Measurements from ENCODE around the gene MTCH2. TPM values are rescaled to one million over a fixed set of nuclear protein-coding genes. Genes with fewer than 3 reads are reported as not detected.

The MTCH2 gene
- polyA plus RNA-seq, result 123 and 159 TPM in 2 replicates
- 110 and 126 TPM in 2 replicates for polyA minus RNA-seq

DNA sequence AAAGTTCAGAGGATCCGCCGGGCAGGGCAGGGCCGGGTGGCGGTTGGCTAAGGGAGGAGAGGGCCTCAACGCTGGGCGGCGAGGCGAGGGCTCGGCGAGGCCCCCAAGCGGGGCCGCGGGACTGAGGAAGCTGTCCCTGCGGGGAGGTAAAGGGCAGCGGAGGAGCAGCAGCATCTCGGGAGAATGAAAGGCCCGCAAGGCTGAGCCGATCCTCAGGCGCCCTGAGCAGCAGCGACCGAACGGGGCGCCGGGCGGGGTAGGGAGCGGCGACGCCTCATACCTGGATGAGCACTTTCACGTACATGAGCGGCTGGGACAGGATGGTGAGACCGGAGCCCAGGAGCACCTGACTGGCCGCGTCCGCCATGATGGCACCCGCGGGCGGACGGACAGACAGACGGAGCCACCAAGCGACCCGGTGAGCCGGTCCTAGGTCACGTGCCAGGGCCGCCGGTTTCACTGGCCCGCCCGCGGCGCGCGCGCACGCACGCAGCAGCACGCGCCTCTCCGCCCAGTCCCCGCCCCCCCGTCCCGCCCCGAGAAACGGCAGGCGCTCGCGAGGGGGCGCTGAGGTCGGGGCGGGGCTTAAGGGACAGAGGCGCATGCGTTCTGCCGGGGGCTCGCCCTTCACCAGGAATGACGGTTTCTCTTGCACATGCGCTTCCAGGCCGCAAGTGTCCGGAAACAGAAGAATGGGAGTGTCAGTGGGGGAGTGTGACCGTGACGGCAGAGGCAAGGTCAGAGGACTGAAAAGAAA, at the start of gene MTCH2:
TSS of gene MTCH2 (minus strand) at position 461 of the 757 bp plus-strand sequence. CDS start at position 367, 94 bp downstream.
- TF ChIP-seq TAF1 (IDR thresholded peaks at IDR 0.05; ENCODE audit: low read depth), result peak; percentile 98
- TF ChIP-seq, protein P1, sequence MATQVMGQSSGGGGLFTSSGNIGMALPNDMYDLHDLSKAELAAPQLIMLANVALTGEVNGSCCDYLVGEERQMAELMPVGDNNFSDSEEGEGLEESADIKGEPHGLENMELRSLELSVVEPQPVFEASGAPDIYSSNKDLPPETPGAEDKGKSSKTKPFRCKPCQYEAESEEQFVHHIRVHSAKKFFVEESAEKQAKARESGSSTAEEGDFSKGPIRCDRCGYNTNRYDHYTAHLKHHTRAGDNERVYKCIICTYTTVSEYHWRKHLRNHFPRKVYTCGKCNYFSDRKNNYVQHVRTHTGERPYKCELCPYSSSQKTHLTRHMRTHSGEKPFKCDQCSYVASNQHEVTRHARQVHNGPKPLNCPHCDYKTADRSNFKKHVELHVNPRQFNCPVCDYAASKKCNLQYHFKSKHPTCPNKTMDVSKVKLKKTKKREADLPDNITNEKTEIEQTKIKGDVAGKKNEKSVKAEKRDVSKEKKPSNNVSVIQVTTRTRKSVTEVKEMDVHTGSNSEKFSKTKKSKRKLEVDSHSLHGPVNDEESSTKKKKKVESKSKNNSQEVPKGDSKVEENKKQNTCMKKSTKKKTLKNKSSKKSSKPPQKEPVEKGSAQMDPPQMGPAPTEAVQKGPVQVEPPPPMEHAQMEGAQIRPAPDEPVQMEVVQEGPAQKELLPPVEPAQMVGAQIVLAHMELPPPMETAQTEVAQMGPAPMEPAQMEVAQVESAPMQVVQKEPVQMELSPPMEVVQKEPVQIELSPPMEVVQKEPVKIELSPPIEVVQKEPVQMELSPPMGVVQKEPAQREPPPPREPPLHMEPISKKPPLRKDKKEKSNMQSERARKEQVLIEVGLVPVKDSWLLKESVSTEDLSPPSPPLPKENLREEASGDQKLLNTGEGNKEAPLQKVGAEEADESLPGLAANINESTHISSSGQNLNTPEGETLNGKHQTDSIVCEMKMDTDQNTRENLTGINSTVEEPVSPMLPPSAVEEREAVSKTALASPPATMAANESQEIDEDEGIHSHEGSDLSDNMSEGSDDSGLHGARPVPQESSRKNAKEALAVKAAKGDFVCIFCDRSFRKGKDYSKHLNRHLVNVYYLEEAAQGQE (IDR thresholded peaks at IDR 0.05; ENCODE audit: borderline replicate concordance), result peak; percentile 93
- peak; percentile 89 for TF ChIP-seq MXI1 (conservative IDR thresholded peaks at IDR 0.05; ENCODE audit: poor library complexity, severe bottlenecking)
- peak; percentile 26 for TF ChIP-seq RAD21 (conservative IDR thresholded peaks at IDR 0.05)
- TF ChIP-seq SMC3 (conservative IDR thresholded peaks at IDR 0.05; ENCODE audit: poor library complexity), result peak; percentile 51
- TF ChIP-seq CTCF (IDR thresholded peaks at IDR 0.05; ENCODE audit: poor library complexity, severe bottlenecking), result peak; percentile 73
- peak; percentile 82 for TF ChIP-seq POLR2AphosphoS5 (IDR thresholded peaks at IDR 0.05)
- TF ChIP-seq EZH2 (IDR thresholded peaks at IDR 0.05; ENCODE audit: borderline replicate concordance, insufficient read depth, low read length, poor library complexity, severe bottlenecking), result no peak
- peak; percentile 39 for TF ChIP-seq EP300 (conservative IDR thresholded peaks at IDR 0.05; ENCODE audit: poor library complexity, severe bottlenecking)
- Histone ChIP-seq H3K79me2 (replicated peaks; ENCODE audit: insufficient read depth, low read length) (peaks cover 16% of the 10 kb centered on the region), H3K27me3 (ENCODE audit: insufficient read depth, low read depth, low read length) (no peaks in the 10 kb centered on the region), H3F3A (ENCODE audit: insufficient read depth, low read length, poor library complexity, severe bottlenecking) (peaks cover 3% of the 10 kb centered on the region), H4K20me1 (ENCODE audit: insufficient read depth) (no peaks in the 10 kb centered on the region), H3K4me2 (ENCODE audit: low read length) (peak within 1 kb of the TSS; percentile 88), H3K9me2 (ENCODE audit: insufficient read depth, low read length) (no peaks in the 10 kb centered on the region), H3K9me3 (ENCODE audit: low read length) (no peaks in the 10 kb centered on the region), H2AFZ (ENCODE audit: low read depth, low read length) (peak within 1 kb of the TSS; percentile 90), H3K4me3 (ENCODE audit: low read length) (peak within 1 kb of the TSS; percentile 97), H3K36me3 (ENCODE audit: insufficient read depth, low read length) (no peaks in the 10 kb centered on the region), H3K27ac (ENCODE audit: low read length) (peak within 1 kb of the TSS; percentile 96), H3K9ac (ENCODE audit: low read length) (peak within 1 kb of the TSS; percentile 98)

DNA sequence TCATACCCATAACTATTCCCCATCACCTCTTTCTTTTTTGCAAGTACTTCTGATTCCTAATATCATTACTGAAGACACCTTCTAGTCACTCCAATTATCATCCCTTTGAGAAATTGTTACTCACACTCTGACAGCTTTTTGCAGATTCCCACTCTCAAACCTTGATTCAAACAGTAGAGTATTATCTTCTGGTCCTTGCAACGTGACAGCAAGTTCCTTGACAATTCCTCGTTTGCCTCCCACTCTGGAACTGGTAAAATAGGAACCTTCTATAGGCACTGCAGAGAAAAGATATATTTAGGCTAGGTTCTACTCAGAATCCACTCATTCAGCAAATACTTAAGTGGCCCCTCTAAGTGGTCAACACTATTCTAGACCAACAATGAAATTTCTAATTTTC, 49.6 kb upstream of the MTCH2 start:
- Histone ChIP-seq H3K4me2 (ENCODE audit: low read length) (no peak overlapping the region), H3K9me2 (ENCODE audit: insufficient read depth, low read length) (no peaks in the 10 kb centered on the region), H3K79me2 (replicated peaks; ENCODE audit: insufficient read depth, low read length) (no peaks in the 10 kb centered on the region), H3K4me3 (ENCODE audit: low read length) (no peak overlapping the region), H3K27ac (ENCODE audit: low read length) (no peak overlapping the region), H2AFZ (ENCODE audit: low read depth, low read length) (no peak overlapping the region), H3F3A (ENCODE audit: insufficient read depth, low read length, poor library complexity, severe bottlenecking) (no peaks in the 10 kb centered on the region), H3K9ac (ENCODE audit: low read length) (no peak overlapping the region), H3K36me3 (ENCODE audit: insufficient read depth, low read length) (no peaks in the 10 kb centered on the region), H3K27me3 (ENCODE audit: insufficient read depth, low read depth, low read length) (no peaks in the 10 kb centered on the region), H4K20me1 (ENCODE audit: insufficient read depth) (no peaks in the 10 kb centered on the region), H3K9me3 (ENCODE audit: low read length) (no peaks in the 10 kb centered on the region)
- TF ChIP-seq SMC3 (conservative IDR thresholded peaks at IDR 0.05; ENCODE audit: poor library complexity), result no peak
- TF ChIP-seq RAD21 (conservative IDR thresholded peaks at IDR 0.05), result no peak
- TF ChIP-seq EZH2 (IDR thresholded peaks at IDR 0.05; ENCODE audit: borderline replicate concordance, insufficient read depth, low read length, poor library complexity, severe bottlenecking), result no peak
- TF ChIP-seq CTCF (IDR thresholded peaks at IDR 0.05; ENCODE audit: poor library complexity, severe bottlenecking), result no peak
- TF ChIP-seq, protein P1 (IDR thresholded peaks at IDR 0.05; ENCODE audit: borderline replicate concordance), result no peak
- TF ChIP-seq TAF1 (IDR thresholded peaks at IDR 0.05; ENCODE audit: low read depth), result no peak
- TF ChIP-seq EP300 (conservative IDR thresholded peaks at IDR 0.05; ENCODE audit: poor library complexity, severe bottlenecking), result no peak
- no peak for TF ChIP-seq MXI1 (conservative IDR thresholded peaks at IDR 0.05; ENCODE audit: poor library complexity, severe bottlenecking)
- TF ChIP-seq POLR2AphosphoS5 (IDR thresholded peaks at IDR 0.05), result no peak
